ENCODE data around the gene ZNF12.

- no peak for TF ChIP-seq EZH2 (IDR thresholded peaks at IDR 0.05; ENCODE audit: insufficient read depth, poor library complexity, severe bottlenecking)
- no peak for TF ChIP-seq EZH2phosphoT487 (IDR thresholded peaks at IDR 0.05; ENCODE audit: insufficient read depth, low read depth)
These were observed 1.6 kb upstream of the ZNF12 start for GRCh38 chr7:6708304-6708703.
